GM21515 (cell line): ENCODE measurements around the gene FCHSD2.
A peak's percentile ranks its signal among the peaks of the same experiment; 100 is the strongest.

Experiments
- ATAC-seq: cut with Tn5 transposase; IDR thresholded peaks from one replicate; pipeline ENCODE4 v1.9.1; 2021; ENCODE audit not compliant: unreplicated experiment

The FCHSD2 gene

DNA sequence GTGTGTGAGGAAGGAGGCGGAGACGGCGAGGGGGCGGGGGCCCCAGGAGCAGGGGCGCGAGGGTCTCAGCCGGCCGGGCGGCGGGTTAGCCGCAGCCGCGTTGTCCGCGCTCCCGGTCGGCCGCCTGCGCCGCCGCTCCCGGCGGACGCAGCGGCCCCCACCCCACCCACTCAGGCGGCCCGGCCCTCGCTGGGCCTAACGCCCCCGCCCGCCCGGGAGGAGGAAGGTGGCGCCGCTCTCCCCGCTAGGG is at the start of gene FCHSD2:
Gene FCHSD2, minus strand, starts transcription at position 191 of the 250 bp plus-strand sequence. CDS start 441 bp downstream, outside the sequence.
- no peak for ATAC-seq

DNA sequence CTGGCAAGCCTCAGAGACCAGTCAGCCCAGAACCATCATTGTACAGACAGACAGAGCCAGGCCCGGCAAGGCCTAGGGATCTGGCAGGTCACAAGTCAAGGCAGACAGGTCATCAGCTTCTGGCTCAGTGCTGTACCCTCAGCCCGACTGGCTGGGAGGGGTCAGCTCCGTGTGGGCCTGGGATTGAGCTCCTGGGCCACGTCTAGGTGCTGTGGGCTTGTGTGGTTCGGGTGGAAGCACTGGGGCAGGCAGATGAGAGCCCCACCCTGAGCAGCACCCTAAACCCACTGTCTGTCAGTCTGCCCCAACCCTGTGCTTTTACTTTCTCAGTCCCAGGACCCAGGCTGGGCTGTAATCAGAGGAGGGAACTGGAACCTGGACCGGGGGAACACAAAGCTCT is 49.0 kb upstream of the FCHSD2 start:
- ATAC-seq, result no peak

DNA sequence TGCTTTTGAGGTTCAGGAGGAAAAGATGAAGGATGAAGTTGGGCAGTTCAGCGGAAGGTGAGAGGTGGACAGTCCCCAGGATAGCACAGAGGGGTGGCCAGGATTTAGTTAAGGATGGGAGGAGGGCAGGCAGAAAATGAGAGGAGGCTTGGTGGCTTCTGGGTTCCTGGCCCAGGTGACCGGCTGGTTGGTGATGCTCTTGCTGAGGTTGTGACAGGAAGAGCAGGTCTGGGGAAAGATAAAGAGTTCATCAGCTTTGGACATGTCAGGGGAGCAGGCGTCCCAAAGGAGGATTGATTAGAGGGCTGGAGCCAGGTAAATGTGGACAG is 48.4 kb upstream of the FCHSD2 start:
- no peak for ATAC-seq

DNA sequence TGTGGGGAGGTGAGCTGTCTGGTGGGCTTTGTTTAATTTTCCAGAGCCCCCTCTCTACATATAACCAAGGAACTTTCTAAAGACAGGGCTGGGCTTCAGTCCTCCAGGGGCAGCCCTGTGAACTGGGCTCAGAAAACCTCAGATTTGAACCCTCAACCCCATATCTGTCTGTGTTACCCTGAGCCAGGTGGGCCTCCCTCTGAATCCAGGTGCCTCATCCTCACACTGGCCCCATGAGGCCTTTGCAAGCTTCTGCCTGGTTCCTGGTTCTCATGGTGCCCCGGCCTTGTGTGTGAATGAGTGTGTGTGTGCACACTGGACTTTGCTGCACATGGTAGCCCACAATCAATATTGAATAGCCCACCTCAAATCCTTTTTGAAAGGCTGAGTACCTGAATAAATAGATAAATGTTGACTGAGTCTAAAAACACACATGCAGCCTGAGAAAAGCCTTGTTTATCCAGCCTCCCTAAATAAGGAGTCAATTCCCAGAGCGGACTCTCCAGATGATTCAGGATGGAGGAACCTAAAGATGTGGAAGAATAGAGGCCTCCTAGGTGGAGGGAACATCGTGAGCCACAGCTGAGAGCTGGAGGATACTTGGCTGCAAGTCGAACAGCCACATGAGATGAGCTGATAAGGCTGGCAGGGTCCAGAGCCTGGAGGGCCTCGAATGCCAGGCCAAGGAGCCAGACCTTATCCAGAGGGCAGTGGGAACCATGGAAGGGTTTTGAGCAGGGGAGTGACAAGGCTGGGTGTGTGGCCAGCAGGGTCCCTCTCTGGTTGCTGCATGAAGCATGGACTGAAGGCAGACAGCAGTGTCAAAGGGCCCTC is 47.8 kb upstream of the FCHSD2 start:
- ATAC-seq, result no peak

DNA sequence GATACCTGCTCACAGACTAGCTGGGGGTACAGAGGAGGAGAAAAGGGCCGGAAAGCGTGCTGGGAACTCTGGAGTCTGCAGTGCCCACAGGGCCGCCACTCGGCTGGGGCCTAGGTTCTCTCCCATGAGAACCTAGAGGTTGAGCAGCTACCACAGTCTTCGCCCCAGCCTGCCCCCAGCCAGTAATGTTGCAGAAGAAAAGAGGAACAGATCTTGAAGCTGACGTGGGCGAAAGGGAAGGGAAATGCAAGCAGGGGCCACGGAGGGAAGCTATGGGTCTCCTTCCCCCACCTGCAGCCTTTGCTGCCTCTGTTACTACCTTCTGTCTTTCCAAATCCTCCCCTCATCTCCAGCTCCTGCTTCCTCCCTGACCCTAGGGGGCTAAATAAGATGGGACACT is 47.2 kb upstream of the FCHSD2 start:
- ATAC-seq, result peak; percentile 55

DNA sequence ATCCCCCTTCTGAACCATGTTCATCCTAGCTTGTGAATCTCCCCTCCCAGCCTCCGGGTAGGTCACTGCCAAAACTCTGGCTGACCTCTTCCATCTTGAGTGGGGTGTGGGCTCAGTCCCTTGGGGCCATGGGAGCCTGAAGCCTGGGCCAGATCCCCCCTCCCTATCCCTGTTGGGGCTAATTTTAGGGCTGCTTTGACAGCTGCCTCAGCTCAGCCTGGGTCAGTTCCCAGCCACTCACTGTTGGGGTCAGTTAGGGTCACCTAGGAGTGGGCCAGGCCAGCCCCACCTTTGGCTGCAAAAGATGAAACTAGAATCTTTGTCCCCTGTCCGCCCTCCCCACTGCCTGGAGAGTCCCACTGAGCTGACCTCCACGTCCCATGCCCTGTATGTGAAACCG is 46.2 kb upstream of the FCHSD2 start:
- ATAC-seq, result no peak

DNA sequence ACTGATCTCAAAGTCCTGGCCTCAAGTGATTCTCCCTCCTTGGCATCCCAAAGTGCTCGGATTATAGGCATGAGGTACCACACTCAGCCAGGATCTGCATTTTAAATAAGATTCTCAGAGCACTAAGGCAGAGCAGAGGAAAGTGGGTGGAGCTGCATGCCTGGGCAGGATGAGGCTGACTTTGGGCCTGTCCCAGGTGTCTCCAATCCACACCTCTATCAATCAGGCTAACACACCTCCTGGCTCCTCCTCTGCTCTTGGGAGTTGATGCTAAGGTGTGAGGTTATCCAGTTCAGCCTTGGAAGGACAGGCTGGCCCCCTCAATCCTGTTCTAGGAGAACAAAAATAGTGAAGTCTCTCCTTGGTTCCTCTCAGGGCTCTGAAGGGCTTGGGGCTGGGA is 45.7 kb upstream of the FCHSD2 start:
- ATAC-seq, result no peak

DNA sequence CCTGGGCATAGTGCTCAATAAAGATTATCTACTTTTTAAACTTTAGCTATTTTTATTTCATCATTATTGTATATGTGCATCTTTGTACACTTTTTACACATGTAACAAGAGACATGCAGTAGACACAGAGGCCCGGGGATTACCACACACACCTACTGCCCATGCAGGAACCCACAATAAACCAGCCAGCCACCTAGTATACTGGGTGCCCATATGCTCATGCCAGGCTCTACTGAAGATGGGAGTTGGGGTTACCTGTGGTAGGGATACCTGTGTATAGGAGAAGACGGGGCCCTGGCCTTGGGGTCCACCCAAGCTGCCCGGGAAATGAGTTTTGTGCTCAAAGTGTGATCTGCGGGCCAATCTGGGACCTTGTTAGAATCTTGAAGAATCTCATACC is 44.8 kb upstream of the FCHSD2 start:
- ATAC-seq, result no peak

DNA sequence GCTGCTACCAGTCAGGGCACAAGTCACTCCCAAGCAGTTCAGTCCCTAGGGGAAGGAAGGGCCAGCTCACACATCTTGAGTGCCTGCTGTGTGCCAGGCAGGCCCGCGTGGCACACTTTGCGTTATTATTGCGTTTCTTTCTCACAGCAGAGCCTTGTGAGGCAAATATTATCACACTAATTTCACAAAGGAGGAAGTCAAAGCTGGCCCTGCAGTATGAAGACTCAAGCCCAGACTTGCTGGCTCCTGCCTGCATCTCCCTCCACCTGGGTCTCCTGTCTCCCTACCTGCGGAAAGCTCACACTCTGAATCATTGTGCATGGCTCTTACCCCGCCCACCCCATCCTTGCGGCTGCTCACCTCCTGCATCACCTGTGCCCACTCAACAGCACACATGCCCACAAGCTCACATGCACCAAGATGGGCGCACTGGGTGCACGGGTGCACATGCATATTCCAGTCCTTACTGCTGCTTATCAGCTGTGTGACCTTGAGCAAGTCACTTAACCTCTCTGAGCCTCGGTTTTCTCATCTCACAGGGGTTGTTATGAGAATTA is 44.3 kb upstream of the FCHSD2 start:
- ATAC-seq, result no peak

DNA sequence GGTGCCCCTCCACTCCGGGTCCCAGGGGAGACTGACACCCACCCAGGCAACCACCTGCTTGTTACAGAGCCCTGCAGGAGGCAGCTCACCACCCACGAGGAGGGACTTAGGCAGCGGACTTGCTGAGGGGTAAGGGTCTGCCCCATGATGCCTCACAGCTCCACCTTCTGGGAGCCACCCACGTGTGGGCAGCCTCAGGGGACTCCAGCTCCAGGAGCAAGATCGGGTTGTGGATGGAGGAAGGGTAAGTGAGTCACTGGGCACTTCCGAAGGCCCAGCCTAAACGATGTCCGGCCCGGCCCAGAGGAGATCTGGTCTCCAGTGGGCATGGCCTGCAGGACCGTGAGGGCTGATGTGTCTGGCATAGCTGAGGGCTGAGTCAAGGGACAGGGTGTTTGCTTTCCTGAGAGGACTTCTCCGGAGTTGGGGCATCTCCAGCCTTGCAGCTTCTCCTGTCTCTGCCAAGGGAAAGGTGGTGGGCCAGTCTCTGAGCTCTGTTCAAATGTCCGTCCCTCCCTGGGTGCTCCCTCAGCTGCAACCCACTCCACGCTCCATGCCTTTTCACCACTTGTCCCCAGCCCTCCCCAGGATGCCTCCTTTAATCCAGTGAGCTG is 43.7 kb upstream of the FCHSD2 start:
- no peak for ATAC-seq

DNA sequence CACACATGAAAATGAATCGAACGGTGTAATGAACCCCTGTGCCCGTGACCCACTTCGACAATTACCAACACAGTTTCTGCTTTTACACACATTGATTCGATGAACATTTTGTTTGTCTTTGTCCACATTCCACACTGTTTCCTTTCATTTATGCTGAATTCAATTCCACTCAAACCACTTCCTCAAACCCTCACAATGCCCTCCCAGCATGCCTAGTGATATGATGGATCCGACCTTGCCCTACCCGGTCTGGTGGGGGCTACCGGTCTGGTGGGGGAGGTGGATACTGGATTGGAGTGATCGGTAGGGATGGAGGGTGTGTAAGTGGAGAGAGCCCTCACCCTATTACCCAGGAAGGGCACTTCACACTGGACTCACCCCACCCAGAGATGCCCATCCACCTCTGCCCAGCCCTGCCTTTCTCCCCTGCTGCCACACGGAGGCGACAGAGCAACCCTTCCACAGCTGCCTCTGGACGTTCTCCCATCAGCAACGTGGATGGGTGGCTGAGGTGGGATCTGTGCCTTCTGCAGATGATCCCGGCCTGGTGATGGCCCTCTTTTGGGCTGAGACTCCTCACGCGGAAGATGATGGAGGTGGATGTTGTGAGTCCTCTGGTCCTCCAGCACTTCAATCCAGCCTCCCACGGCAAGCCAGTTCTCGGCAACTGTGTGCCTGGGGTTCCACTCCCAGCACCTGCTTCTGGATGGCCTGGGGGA is 43.0 kb upstream of the FCHSD2 start:
- ATAC-seq, result no peak

DNA sequence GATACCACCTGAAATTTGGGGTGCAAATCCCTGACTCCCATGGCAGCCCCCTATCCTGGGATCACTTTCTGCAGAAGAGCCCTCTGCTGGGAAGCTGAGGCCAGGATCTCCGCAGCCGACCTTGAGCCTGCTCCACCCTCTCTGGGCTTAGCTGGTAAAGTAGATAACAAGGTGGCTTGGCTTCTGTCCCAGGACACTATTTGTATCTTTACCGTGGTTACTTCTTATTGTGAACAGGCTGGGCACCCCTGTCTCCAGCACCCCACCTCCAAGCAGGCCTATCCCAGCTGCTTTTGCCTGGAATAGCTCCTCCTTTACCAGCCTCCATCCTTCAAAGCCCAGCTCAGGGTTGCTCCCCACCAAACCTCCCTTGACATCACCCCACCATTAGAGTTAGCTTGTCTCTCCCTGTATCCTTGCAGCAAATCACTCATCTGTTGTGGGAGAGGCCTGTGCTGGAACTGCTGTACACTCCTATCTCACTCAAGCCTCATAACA is 40.8 kb upstream of the FCHSD2 start:
- ATAC-seq, result no peak

DNA sequence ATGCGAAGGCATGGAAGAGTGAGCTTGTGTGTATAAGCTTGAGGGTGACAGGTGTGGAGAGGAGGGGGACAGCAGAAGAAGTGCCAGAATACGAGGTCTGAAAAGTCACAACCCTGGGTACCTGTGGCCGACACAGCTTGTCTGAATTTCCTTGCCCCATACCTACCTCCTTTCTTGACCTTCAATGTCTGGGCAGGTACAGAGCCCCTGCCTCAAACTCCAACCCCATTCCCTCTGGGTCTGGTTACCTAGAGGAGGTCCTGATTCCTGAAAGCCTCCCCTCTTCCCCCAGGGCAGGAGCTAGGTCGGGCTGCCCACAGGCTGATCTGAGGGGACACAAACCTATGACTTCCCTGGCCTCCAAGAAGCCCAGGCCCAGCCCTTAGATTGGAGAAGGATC is 36.6 kb upstream of the FCHSD2 start:
- ATAC-seq, result no peak

DNA sequence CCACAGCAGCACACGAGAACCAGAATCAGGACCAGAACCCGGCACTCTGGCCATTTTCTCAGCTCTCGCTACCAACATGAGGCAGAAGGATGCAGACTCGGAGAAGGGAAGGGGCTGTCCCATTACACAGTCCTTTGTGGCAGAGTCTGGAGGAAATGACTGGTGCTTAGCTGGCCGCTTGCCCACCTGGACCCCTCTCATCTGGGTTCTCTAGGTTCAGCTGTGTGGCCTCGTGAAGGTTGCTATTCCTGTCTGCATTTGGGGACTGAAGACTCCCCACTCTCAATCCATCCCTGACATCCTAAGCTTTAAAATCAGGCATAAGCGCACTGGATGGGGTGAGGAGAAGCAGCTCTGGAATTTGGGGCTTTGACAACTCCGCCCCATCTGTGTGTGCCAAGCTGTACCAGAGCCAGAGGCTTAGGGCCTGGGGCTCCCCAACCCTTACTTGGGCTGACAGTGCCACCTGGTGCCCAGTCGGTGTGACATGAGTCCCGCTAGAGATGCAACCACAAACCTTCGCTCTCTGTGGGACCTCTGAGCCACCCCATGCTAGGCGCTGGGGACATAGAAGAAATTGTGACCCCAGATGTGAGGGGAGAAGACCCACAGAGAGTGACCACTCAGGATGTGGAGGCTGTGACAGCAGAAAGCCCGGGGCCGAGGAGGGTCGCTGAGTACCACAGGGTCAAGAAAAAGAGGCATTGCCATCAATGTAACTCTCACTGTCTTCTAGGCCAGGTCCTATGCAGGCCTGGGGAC is 35.8 kb upstream of the FCHSD2 start:
- peak; percentile 85 for ATAC-seq

DNA sequence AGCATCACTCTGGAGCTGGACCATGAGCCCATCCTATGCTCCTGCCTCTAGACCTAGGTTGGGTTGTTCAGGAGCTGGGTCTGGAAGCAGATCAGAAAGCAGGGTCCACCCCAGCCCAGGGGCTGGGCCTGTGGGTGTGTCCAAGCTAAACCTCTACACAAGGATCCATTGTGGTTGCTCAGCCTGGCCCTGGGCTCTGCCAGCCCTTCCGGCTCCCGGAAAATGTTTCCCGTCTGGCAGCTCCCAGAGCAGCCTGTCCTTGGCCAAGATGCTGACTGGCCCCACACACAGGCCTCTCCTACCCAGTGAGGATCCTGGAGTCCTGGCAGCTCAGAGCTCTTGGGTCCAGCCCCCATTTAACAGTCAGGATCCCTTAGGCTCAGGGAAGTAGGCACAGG is 35.3 kb upstream of the FCHSD2 start:
- ATAC-seq, result no peak

DNA sequence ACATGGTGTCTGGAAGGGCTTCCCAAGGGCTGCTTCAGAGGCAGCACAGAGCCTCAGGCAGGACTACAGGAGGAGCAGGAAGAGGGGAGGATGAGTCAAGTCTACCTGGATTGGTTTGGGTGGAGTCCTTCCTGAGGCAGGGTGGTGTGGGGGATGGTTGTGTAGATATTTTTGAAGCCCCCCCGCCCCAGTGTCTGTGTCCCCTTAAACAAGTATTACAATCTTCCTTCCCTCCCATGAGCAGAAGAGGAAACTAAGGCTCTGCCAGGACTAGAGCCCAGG is 34.7 kb upstream of the FCHSD2 start:
- no peak for ATAC-seq

DNA sequence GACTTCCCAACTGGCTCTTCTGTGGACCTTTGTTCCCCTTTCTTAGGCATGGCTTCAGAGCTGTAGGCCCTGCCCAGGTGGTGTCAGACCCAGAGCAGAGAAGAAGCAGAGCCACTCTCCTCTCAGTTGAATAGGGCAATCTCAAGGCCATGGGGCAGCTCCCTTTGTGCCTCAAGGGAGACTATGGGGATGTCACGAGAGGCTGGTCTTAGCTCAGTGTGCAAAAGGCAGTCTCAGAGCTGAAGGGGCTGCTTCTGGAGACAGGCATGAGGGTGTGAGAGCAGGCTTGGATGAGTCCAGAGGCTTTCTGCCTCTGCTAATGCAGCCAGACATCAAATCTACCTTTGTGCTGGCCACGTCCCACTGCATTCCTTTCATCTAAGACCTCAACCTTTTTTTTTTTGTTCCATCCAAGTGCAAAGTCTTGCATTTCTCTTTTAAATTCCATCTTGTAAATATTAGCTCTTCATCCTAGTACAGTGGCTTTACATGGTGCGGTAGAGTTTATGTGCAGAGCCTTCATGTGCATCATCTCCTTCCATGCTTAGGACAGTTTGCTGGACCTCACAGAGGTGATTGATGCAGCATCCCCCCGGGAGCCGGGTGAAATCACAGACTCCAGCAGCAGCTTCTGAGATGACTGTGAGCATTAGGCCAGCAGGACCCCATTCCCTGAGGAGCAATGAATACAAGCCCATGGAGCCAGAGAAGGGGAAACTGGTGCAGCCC is 34.2 kb upstream of the FCHSD2 start:
- ATAC-seq, result no peak

DNA sequence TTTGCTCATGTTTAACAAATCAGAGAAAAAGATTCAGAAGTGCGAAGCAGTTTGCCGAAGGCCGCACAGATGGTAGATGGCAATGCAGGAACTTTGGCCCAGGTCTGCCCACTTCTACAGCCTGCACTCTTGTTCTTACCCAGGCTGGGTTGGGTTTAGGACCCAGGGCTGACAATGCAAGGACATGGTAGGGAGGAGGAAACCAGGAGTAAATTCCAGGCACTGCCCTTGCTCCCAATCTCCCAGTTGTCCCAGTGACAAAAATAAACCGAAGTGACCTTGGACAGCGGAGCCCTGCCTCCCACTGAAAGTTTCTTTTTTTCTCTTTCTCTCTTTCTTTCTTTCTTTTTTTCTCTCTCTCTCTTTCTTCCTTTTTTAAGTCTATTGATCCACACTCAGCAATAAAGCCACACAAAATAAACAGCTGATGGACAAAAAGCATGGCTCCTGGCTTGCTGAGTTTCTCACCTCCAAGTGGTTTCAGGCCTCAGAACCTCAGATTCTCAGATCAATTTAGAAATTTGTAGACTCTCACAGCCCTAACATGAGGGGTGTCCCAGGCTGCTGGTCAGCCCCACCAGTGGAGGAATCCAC is 33.5 kb upstream of the FCHSD2 start:
- ATAC-seq, result no peak

DNA sequence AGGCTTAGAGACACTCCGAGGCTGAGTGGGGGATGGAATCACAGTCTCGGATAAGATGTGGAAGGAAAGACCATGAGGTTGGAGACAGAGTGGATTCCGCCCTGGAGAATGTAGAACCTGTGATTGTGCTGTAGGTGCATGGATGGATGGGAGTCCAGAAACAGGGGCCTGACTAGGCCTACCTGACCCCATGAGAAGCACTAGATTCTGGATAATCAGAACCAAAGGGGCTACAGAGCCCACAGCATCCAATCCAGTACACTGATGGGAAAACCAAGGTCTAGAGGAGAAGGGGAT is 32.3 kb upstream of the FCHSD2 start:
- no peak for ATAC-seq

DNA sequence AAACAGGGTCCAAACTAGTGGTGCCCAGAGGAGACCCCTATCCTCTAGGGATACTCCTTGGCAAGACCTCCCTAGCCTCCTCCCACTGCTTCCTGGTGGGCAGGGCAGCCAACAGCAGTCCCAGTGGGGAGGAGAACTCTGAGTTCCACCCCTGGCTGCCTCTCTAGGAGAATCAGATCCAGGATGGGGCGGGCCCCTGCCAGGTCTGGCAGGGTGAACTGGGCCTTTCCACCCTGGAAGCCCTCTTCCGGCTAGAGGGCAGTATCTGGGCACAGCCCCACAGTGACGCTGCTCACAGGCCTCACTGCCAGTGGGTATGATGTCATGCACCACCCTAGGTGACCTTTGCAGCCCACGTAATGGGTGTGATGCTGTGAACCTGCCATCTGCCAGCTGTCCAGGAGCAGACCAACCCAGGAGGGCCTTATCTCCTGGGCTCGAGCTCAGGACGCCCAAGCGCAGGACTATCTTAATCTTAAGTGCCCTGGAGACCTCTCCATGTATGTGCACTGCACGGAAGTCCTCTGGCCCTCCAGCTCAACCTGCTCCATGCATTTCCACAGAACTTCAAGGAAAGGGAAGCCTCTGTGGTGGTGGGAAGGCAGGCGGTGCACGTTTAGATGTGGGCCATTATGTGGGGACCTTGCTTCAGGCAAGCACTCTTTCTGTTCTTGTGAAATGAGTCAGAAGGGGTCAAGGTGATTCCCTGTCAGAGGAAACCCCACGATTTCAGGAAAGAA is 31.8 kb upstream of the FCHSD2 start:
- no peak for ATAC-seq
